GM23248 (cell line): Measurements from ENCODE around the gene SULT1A4.
"Not testable (repeated sequence)": the region's sequence is repeated elsewhere in the genome, so short reads cannot be mapped to it uniquely, and the experiment has no call there.

Experiments used
- EZH2 ChIP-seq: fragments of 200-600 bp; sonication (generic); IDR thresholded peaks from 2 replicates; pipeline ENCODE4 v1.6.1; 2018; ENCODE audit warnings: antibody characterized with exemption, mild to moderate bottlenecking; ENCODE audit not compliant: insufficient read depth, poor library complexity, severe bottlenecking
- EZH2phosphoT487 ChIP-seq: fragments of 200-600 bp; sonication (generic); IDR thresholded peaks from 2 replicates; pipeline ENCODE4 v1.6.1; 2018; ENCODE audit warnings: antibody characterized with exemption, moderate library complexity, mild to moderate bottlenecking, low read depth; ENCODE audit not compliant: insufficient read depth

DNA sequence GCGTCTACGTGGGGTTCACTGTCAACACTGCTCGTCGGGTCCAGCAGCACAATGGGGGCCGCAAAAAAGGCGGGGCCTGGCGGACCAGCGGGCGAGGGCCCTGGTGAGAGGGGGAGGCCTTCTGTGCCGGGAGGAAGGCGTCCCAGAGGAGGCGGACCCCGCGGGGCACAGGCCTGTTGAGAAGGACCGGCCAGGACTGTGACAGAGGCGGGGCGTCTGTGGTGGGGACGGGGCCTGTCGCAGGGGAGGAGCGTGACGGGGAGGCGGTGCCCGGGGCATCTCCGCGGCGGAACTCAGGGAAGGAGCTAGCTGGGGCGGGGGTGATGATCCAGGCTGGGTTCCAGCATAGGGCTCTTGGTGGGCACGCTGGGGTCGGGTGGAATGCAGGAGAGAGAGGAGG lies 4.9 kb upstream of the SULT1A4 start:
- TF ChIP-seq EZH2phosphoT487, EZH2: not testable (repeated sequence)
